ENCODE results near the gene ZNF526. TPM values are rescaled to one million over a fixed set of nuclear protein-coding genes. Genes with fewer than 3 reads are reported as not detected.

The ZNF526 gene
- total RNA-seq, 2 donors from 2014 or later: 7.9 to 10.3 TPM

- Histone ChIP-seq H3K9me3 (no peaks in the 10 kb centered on the region), H3K36me3 (peaks cover 44% of the 10 kb centered on the region), H3K4me3 (no peak overlapping the region), H3K4me1 (ENCODE audit: control insufficient read depth in 1 of 2, low read depth in 2 of 2) (no peaks in the 10 kb centered on the region), H3K27ac (no peak overlapping the region), H3K27me3 (replicated peaks; ENCODE audit: insufficient read depth) (no peaks in the 10 kb centered on the region)
- no peak for ATAC-seq (ENCODE audit: insufficient number of reproducible peaks, low FRiP score, low read depth)
- no peak for TF ChIP-seq CTCF (IDR thresholded peaks at IDR 0.05)
- DNase-seq (ENCODE audit: low spot score): no peak
Measured at GRCh38 chr19:42204664-42205063, 15.4 kb upstream of the ZNF526 start.

GRCh38 chr19:42206871-42207755, 13.0 kb upstream of the ZNF526 start:
- no peaks in the 10 kb centered on the region for H3K27me3 ChIP-seq (replicated peaks; ENCODE audit: insufficient read depth)
- H3K27ac ChIP-seq: no peak overlapping the region
- ATAC-seq (ENCODE audit: insufficient number of reproducible peaks, low FRiP score, low read depth) (no peak), DNase-seq (ENCODE audit: low spot score) (no peak)
- no peaks in the 10 kb centered on the region for H3K9me3 ChIP-seq
- no peaks in the 10 kb centered on the region for H3K4me1 ChIP-seq (ENCODE audit: control insufficient read depth in 1 of 2, low read depth in 2 of 2)
- no peak for TF ChIP-seq CTCF (IDR thresholded peaks at IDR 0.05)
- H3K36me3 ChIP-seq: peaks cover 49% of the 10 kb centered on the region
- H3K4me3 ChIP-seq: no peak overlapping the region

- Histone ChIP-seq H3K4me1 (ENCODE audit: control insufficient read depth in 1 of 2, low read depth in 2 of 2) (no peaks in the 10 kb centered on the region), H3K9me3 (no peaks in the 10 kb centered on the region), H3K27me3 (replicated peaks; ENCODE audit: insufficient read depth) (no peaks in the 10 kb centered on the region), H3K36me3 (peaks cover 46% of the 10 kb centered on the region), H3K4me3 (no peak overlapping the region), H3K27ac (no peak overlapping the region)
- no peak for ATAC-seq (ENCODE audit: insufficient number of reproducible peaks, low FRiP score, low read depth)
- DNase-seq (ENCODE audit: low spot score): no peak
- TF ChIP-seq CTCF (IDR thresholded peaks at IDR 0.05): no peak
Measured at GRCh38 chr19:42207767-42208271, 12.3 kb upstream of the ZNF526 start.

GRCh38 chr19:42208612-42209011, 11.5 kb upstream of the ZNF526 start:
- no peak for DNase-seq (ENCODE audit: low spot score)
- H3K4me3 ChIP-seq: no peak overlapping the region
- no peaks in the 10 kb centered on the region for H3K27me3 ChIP-seq (replicated peaks; ENCODE audit: insufficient read depth)
- H3K9me3 ChIP-seq: no peaks in the 10 kb centered on the region
- H3K27ac ChIP-seq: no peak overlapping the region
- no peak for ATAC-seq (ENCODE audit: insufficient number of reproducible peaks, low FRiP score, low read depth)
- H3K36me3 ChIP-seq: peaks cover 38% of the 10 kb centered on the region
- no peaks in the 10 kb centered on the region for H3K4me1 ChIP-seq (ENCODE audit: control insufficient read depth in 1 of 2, low read depth in 2 of 2)
- TF ChIP-seq CTCF (IDR thresholded peaks at IDR 0.05): no peak

- Histone ChIP-seq H3K27me3 (replicated peaks; ENCODE audit: insufficient read depth) (no peaks in the 10 kb centered on the region), H3K9me3 (no peaks in the 10 kb centered on the region), H3K4me1 (ENCODE audit: control insufficient read depth in 1 of 2, low read depth in 2 of 2) (peaks cover 5 to 19% of the 10 kb centered on the region in 2 donors), H3K4me3 (no peak overlapping the region), H3K36me3 (peaks cover 28% of the 10 kb centered on the region), H3K27ac (no peak overlapping the region)
- ATAC-seq (ENCODE audit: insufficient number of reproducible peaks, low FRiP score, low read depth) (no peak), DNase-seq (ENCODE audit: low spot score) (no peak)
- no peak for TF ChIP-seq CTCF (IDR thresholded peaks at IDR 0.05)
Measured at GRCh38 chr19:42212886-42213285, 7.2 kb upstream of the ZNF526 start.
